OCI-LY7 (cell line): ENCODE data around the gene NLN. TPM values are rescaled to one million over a fixed set of nuclear protein-coding genes. Genes with fewer than 3 reads are reported as not detected.
"Not testable (repeated sequence)": the region's sequence is repeated elsewhere in the genome, so short reads cannot be mapped to it uniquely, and the experiment has no call there.

Source experiments
- BruUV-seq: library from RNA; stranded (reverse); fragments of 400-500 nt; replicated peaks from 2 replicates; lab custom pipeline; 2021; lab: Mats Ljungman, UMichigan
- CTCF ChIA-PET: fragments of 300-600 bp; sonication (Branson Sonifier 250); formaldehyde crosslinking; loops from one replicate; lab custom pipeline; 2022; ENCODE audit warnings: antibody characterized with exemption; ENCODE audit not compliant: unreplicated experiment; lab: Charles Lee
- POLR2A ChIA-PET: fragments of 300-600 bp; sonication (Branson Sonifier 250); formaldehyde crosslinking; loops from one replicate; lab custom pipeline; 2022; ENCODE audit warnings: antibody characterized with exemption; lab: Charles Lee
- DNase-seq: peaks from one replicate; pipeline ENCODE4 v3.0.0-alpha.2; 2015; ENCODE audit warnings: low spot score
- H2AFZ ChIP-seq: fragments of 200-600 bp; sonication (generic), shearing (Covaris generic); 2 replicates; pipeline ENCODE4 v1.6.1; 2014; ENCODE audit warnings: mild to moderate bottlenecking, antibody characterized with exemption, low read length, moderate library complexity
- H3K27ac ChIP-seq: fragments of 200-600 bp; sonication (generic); 2 replicates; pipeline ENCODE4 v1.5.1; 2014; ENCODE audit warnings: mixed run types, low read depth, mild to moderate bottlenecking, moderate library complexity, low read length, inconsistent platforms; ENCODE audit not compliant: poor library complexity, severe bottlenecking
- H3K36me3 ChIP-seq: fragments of 200-600 bp; sonication (generic); 2 replicates; pipeline ENCODE4 v1.6.1; 2014; ENCODE audit warnings: mild to moderate bottlenecking, antibody characterized with exemption, low read length, moderate library complexity, mixed read lengths; ENCODE audit not compliant: insufficient read depth
- H3K4me1 ChIP-seq: fragments of 200-600 bp; sonication (generic); 2 replicates; pipeline ENCODE4 v1.5.1; 2014; ENCODE audit warnings: mild to moderate bottlenecking, low read length; ENCODE audit not compliant: insufficient read depth, poor library complexity, severe bottlenecking
- H3K4me2 ChIP-seq: fragments of 200-600 bp; sonication (generic); 2 replicates; pipeline ENCODE4 v1.6.1; 2014; ENCODE audit warnings: mild to moderate bottlenecking, low read length
- H3K4me3 ChIP-seq: fragments of 200-600 bp; sonication (generic); 2 replicates; pipeline ENCODE4 v1.5.1; 2014; ENCODE audit warnings: mild to moderate bottlenecking, low read depth, low read length; ENCODE audit not compliant: poor library complexity, severe bottlenecking
- H3K79me2 ChIP-seq: fragments of 200-600 bp; sonication (generic); 2 replicates; pipeline ENCODE4 v1.6.1; 2016; ENCODE audit warnings: low read depth, mild to moderate bottlenecking, low read length, moderate library complexity, mixed read lengths; ENCODE audit not compliant: insufficient read depth
- H3K9me2 ChIP-seq: fragments of 200-600 bp; sonication (generic); 2 replicates; pipeline ENCODE4 v1.6.1; 2016; ENCODE audit warnings: mild to moderate bottlenecking, low read length, mixed read lengths; ENCODE audit not compliant: insufficient read depth
- H3K9me3 ChIP-seq: fragments of 200-600 bp; sonication (generic); 2 replicates; pipeline ENCODE4 v1.6.1; 2014; ENCODE audit warnings: mild to moderate bottlenecking, mixed run types, low read length, mixed read lengths
- H4K20me1 ChIP-seq: fragments of 200-600 bp; sonication (generic); 2 replicates; pipeline ENCODE4 v1.6.1; 2014; ENCODE audit warnings: mild to moderate bottlenecking, antibody characterized with exemption, low read length, moderate library complexity, mixed read lengths; ENCODE audit not compliant: insufficient read depth
- EZH2phosphoT487 ChIP-seq: fragments of 200-600 bp; sonication (generic); IDR thresholded peaks from 2 replicates; pipeline ENCODE4 v1.6.1; 2018; ENCODE audit warnings: low read depth, borderline replicate concordance, mild to moderate bottlenecking, mixed run types, antibody characterized with exemption, low read length, moderate library complexity, mixed read lengths
- intact Hi-C: fragments of 100-400 bp; cut with micrococcal nuclease; formaldehyde crosslinking; loops from one replicate; pipeline ENCODE4 v1.10.0; 2022; ENCODE audit not compliant: unreplicated experiment
- total RNA-seq, 2 experiments: library from RNA; depleted of rRNA in 1 of 2; stranded (reverse); fragments of >200 nt in 1 of 2; shearing (Covaris generic) in 1 of 2; gene quantifications; 2 replicates each; pipeline ENCODE4 v1.2.3, GENCODE V29; 2014 to 2022
- TF ChIP-seq, protein P1 (sequence below): fragments of 200-600 bp; sonication (generic); conservative IDR thresholded peaks from 2 replicates; pipeline ENCODE4 v1.5.1; 2014; ENCODE audit warnings: mild to moderate bottlenecking, antibody characterized with exemption, low read length, moderate library complexity, mixed read lengths

The NLN gene
- total RNA-seq, 2 experiments from 2014 or later, result 14.9 to 26.0 TPM

- Histone ChIP-seq H3K4me2 (no peak overlapping the region), H3K9me2 (no peaks in the 10 kb centered on the region), H3K36me3 (no peaks in the 10 kb centered on the region), H3K27ac (no peak overlapping the region), H2AFZ (no peak overlapping the region), H3K4me3 (no peak overlapping the region), H3K4me1 (peaks cover 12% of the 10 kb centered on the region), H3K79me2 (no peaks in the 10 kb centered on the region), H4K20me1 (no peaks in the 10 kb centered on the region), H3K9me3 (no peaks in the 10 kb centered on the region)
- no peak for TF ChIP-seq EZH2phosphoT487
- TF ChIP-seq, protein P1, sequence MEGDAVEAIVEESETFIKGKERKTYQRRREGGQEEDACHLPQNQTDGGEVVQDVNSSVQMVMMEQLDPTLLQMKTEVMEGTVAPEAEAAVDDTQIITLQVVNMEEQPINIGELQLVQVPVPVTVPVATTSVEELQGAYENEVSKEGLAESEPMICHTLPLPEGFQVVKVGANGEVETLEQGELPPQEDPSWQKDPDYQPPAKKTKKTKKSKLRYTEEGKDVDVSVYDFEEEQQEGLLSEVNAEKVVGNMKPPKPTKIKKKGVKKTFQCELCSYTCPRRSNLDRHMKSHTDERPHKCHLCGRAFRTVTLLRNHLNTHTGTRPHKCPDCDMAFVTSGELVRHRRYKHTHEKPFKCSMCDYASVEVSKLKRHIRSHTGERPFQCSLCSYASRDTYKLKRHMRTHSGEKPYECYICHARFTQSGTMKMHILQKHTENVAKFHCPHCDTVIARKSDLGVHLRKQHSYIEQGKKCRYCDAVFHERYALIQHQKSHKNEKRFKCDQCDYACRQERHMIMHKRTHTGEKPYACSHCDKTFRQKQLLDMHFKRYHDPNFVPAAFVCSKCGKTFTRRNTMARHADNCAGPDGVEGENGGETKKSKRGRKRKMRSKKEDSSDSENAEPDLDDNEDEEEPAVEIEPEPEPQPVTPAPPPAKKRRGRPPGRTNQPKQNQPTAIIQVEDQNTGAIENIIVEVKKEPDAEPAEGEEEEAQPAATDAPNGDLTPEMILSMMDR, result no peak
- POLR2A ChIA-PET, result interaction anchor here (0.7 to 0.9 kb wide), 2 partner anchors 14 to 236 kb away, joined by 3 read pairs; no protein-coding TSS in a partner anchor
- DNase-seq, result no peak
- no TSS peak for BruUV-seq
- intact Hi-C loops, result no loop called here
- CTCF ChIA-PET, result no interaction called here
These were observed 146.5 kb downstream of the NLN start for GRCh38 chr5:65868509-65868908.

GRCh38 chr5:65871182-65871581, 149.2 kb downstream of the NLN start:
- H3K9me3 ChIP-seq, result no peaks in the 10 kb centered on the region
- ChIA-PET POLR2A (interaction anchor here (1.5 kb wide), 1 partner anchor 18 kb away, joined by 3 read pairs; no protein-coding TSS in a partner anchor), CTCF (no interaction called here)
- no peaks in the 10 kb centered on the region for H3K36me3 ChIP-seq
- no peak overlapping the region for H2AFZ ChIP-seq
- no peak for DNase-seq
- H3K79me2 ChIP-seq, result no peaks in the 10 kb centered on the region
- no peak overlapping the region for H3K27ac ChIP-seq
- H3K4me2 ChIP-seq, result no peak overlapping the region
- no peaks in the 10 kb centered on the region for H4K20me1 ChIP-seq
- H3K4me3 ChIP-seq, result no peak overlapping the region
- TF ChIP-seq, protein P1, result no peak
- TF ChIP-seq EZH2phosphoT487, result no peak
- H3K9me2 ChIP-seq, result no peaks in the 10 kb centered on the region
- BruUV-seq, result no TSS peak
- peaks cover 12% of the 10 kb centered on the region for H3K4me1 ChIP-seq
- intact Hi-C loops, result no loop called here

- H4K20me1 ChIP-seq, BruUV-seq, DNase-seq, H3K4me2 ChIP-seq, H3K4me3 ChIP-seq, H3K36me3 ChIP-seq, CTCF ChIA-PET, H3K79me2 ChIP-seq, H3K9me3 ChIP-seq, H3K27ac ChIP-seq, H3K9me2 ChIP-seq, intact Hi-C loops, H2AFZ ChIP-seq: not testable (repeated sequence)
- POLR2A ChIA-PET, result interaction anchor here (0.9 to 1.5 kb wide), 2 partner anchors 18 to 322 kb away, joined by 3 to 4 read pairs; no protein-coding TSS in a partner anchor
- peaks cover 11% of the 10 kb centered on the region for H3K4me1 ChIP-seq
These were observed 149.8 kb downstream of the NLN start for GRCh38 chr5:65871776-65872175.
